M059J (cell line): Measurements from ENCODE around the gene NRF1. TPM values are rescaled to one million over a fixed set of nuclear protein-coding genes. Genes with fewer than 3 reads are reported as not detected.

Source experiments
- DNase-seq: peaks from one replicate; pipeline ENCODE4 v3.0.0-alpha.2; 2012; ENCODE audit warnings: low read depth
- total RNA-seq: library from RNA; depleted of rRNA; stranded (reverse); fragments of >200 nt; shearing (Covaris generic); gene quantifications from 2 replicates; pipeline ENCODE4 v1.2.3, GENCODE V29; 2014

Gene NRF1
- total RNA-seq, 1 experiment from 2014 or later: 13.3 TPM

DNA sequence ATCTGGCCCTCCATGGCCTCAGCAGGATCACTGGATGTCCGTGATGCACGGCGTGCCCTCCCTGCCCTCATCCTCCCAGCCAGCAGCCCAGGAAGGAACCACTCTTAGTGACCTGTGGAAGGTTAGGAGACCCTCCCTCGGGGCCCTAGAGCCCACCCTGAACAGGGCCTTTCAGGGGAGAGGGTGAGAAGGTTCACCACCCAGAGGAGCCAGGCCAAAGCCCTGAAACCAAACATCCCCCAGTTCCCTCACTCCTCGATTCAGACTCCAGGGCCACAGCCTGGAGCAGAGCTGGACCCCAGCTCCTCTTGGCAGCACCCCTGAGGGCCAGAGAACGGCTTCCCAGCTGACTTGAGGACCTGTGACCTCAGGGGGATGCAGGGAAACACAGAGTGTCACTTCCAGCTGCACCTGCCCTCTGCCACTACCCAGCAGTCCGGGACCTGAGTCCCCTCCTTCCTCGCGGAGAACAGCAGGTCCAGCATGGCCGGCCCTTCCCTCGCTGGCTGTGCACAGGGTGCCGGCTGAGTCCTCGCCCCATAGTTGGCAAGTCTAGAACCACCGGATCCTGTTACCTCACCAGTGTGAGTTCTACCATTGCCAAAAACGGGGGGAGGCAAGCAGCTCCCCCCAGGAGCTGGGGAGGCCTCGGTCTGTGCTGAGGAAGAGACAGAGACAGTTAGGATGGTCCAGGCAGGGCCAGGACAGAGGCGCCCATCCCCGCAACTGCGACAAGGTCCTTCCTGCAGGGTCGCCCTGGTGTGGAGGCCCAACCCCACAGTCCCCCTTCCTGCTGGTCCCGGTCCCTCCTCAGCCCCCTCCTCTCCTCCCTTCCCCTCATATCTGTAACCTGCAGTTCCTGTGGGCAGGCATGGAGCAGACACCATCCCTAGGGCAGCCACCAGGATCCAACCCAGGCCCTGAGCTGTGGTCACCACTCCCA, 158.6 kb downstream of the NRF1 start:
- DNase-seq: no peak

GRCh38 chr7:129771201-129771927, 159.8 kb downstream of the NRF1 start:
- no peak for DNase-seq

GRCh38 chr7:129771928-129772479, 160.5 kb downstream of the NRF1 start:
- DNase-seq: no peak

DNA sequence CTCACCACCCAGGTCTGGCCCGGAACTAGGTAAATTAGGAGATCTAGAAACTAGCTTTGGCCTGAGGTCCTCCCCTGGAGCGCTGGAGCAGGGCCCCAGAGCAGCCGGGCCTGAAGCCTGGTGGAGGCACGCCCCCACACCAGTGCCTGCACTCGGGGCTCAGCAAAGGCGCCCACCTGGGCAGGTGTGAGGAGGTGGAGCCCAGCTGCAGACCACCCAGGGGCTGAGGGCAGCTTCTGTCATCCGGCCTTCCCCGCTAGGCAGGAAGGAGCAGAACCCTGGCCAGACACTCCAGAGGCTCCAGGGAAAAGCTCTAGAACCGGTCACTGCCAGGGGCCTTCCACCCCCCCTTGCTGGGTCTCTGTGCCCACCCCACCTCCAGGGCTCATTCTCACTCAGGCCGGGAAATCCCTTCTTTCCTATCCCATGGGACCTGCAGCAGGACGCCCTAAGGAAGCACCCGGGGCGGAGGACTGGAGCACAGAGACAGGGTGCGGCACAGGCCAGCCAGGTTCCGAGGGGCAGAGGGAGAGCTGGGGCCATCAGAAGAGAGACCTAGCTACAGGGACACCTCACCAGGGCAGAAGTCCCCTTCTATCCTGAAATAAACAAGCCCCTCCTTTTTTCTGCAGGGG, 161.2 kb downstream of the NRF1 start:
- DNase-seq: no peak

GRCh38 chr7:129773328-129773731, 161.8 kb downstream of the NRF1 start:
- no peak for DNase-seq

GRCh38 chr7:129773871-129774270, 162.4 kb downstream of the NRF1 start:
- DNase-seq: peak; percentile 15

DNA sequence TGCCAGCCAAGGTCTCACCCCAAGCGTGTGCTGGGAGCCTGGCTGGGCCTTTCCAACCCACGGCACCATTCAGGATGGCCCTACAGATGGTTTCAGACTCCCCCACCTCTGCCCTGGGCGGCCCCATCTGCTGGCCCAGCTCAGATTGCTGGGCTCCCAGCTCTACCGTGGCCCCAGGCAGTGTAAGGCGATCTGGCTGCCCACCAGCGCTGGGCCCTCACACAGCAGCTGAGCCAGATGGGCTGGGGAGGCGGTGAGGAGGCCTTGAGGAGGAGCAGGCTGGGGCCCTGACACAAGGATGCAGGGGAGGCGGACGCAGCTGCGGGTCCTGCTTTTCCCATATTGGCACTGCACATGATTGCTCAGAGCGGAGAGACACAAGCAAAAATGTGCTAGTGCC, 162.8 kb downstream of the NRF1 start:
- DNase-seq: no peak

DNA sequence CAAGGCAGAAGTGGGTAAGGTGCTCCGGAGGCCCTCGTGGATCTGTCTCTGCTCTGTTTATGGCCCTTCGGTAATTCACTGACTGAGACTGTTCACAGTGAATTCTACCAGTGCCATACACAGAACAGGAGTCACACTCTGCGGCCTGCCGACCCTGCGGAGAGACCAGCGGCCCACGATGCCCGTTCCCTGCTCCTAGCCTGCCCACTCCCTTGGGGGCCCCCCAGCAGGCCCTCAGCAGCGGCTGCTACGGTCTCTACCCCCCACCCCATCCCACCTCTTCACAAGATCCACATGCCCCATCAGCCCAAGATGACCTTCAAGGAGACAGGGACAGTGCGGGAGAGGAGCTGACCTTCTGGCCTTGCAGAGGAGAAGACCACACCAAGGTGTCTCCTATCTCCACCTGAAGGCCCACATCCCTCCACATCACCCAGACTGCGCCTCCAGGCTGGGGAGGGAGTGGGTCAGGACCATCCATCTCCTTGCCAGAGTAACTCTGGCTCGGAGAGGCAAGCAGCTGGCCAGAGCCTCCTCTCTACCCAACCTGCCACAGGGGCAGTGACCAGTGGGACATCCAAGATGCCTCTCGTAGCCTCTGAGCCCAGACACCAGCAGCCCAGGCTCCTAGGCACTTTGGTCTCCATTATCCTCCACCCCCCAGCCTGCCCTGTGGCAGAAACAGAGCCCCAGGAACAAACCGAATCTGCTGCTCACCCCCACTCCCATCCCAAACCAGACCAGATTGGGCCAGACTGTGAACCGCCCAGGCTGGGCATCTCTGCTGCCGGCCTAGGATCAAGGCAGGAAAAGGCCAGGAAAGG, 163.6 kb downstream of the NRF1 start:
- DNase-seq: no peak

GRCh38 chr7:129775695-129776361, 164.3 kb downstream of the NRF1 start:
- DNase-seq: no peak

GRCh38 chr7:129776362-129776722, 164.8 kb downstream of the NRF1 start:
- no peak for DNase-seq

DNA sequence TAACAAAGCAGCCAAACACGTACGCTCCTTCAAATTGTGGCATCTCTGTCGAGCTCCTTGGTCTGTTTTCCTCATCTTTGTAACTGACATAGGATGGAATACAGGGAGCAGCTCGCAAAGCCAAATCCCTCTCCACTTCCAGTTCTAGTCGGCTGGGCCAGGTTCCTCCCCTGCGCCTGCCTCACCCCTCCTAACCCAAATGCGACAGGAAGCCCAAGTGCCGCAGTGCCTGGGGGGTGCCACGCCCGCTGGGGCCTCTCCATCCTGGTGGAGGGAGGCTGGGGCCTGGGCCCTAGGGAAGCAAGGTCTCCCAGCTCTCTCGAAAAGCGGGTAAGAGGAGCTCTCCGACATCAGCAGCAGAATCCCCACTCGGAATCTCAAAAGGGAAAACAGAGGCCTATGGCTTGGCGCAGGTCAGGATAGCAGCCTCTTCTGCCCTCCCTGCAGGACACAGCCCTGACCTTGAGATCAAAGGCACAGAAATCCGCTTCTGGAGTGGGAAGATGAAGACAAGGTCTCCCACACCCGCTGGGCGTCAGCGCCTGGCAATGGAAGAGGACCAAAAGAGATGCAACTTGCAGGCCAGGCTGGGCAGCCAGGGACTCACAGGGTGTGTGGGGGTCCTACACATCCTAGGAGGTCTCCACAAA, 165.8 kb downstream of the NRF1 start:
- no peak for DNase-seq

DNA sequence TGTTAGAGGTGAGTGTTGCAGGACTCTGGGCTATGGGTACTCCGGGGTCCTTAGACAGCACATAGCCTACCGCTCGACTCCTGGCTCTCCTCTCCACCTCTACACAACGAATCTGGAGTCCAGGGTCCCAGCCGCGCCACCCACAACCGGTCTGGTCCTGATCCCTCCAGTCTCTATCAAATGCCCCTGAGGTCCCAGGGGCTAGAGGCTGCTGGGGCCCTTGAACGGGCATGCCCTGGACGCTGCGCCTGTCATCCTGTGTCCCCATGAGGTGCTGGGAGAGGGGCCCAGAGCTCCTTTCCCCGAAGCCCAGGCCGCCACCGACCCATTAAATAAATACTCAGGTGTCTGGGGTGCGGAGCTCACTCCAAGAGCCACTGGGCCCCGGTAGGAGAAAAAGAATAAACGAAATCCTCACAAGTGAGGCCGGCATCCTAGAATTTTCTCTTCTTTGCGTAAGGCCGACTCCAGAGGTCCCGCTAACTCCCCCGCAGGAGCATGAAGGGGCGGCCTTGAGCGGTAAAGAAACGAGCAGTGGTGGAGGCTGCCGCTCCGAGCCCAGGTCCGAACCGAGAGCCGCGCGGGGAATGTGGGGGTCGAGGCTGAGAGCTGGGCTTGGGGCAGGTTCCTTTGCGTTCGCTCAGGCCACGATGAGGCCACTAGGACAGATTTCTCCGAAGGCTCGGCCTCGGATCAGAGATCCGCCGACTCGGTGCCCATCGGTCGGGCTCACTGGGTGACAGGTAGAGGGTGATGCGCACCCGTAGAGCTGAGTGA, 166.7 kb downstream of the NRF1 start:
- DNase-seq: no peak

GRCh38 chr7:129778770-129779601, 167.5 kb downstream of the NRF1 start:
- DNase-seq: peak; percentile 36

- DNase-seq: peak; percentile 79
Measured at GRCh38 chr7:129779602-129780256, 168.2 kb downstream of the NRF1 start.

DNA sequence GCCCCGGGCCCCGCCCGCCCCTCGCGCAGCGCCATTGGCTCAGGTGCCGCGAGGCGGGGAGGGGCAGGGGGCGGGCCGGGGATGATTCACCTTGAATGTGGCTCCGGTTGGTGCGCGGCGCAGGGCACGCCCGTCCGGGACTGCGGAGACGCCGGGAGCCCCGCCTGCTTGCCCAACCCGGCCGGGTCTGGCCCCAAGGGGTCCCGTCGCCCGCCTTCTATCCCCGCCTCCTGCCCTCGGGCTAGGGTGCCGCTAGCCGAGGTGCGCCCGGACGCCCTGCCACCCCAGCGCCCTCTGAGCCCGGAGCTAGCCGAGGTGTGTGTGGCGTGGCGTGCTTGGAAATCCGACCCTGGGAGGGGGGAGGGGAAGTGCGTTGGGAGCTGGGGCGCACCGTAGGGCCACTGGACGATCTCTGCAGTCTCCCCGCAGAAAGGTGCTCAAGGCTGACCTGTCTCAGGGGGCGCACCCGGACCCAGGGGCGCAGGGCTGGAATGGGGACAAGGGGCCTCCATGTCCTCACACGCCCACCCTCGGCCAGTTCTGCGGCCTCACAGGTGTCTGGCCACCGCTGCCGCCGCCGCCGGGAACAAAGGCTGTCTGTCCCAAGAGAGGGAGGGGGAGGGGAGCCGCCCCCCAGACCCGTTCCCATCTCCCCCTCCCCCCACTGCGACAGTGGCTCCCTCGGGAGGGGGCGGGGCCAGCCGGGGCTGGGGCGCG, 168.9 kb downstream of the NRF1 start:
- DNase-seq: peak; percentile 89

GRCh38 chr7:129780974-129781927, 169.7 kb downstream of the NRF1 start:
- peak; percentile 62 for DNase-seq
